Measurements from ENCODE around the gene FADS6. TPM values are rescaled to one million over a fixed set of nuclear protein-coding genes. Genes with fewer than 3 reads are reported as not detected.
A peak's percentile ranks its signal among the peaks of the same experiment; 100 is the strongest.

The FADS6 gene
- total RNA-seq, 1 donor from 2014 or later = not detected

DNA sequence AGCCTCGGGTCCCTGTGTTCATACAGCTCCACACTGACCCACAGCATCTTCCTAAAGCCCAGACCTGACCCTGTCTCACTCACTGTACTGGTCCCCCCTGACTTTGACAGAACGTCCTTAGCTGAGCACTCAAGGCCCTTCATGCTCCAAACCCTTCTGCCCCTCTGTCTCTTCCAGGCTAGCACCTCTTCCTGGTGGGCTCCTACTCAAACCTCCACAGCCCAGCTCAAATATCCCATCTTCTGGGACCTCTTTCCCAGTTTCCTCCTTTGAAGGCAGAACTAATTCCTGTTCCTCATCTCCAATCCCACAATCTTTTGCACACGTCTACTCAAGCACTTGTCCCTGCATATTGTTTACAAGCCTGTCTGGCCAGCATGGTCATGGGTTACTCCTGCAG is 42.5 kb downstream of the FADS6 start:
- H3K4me3 ChIP-seq (ENCODE audit: low read depth, low read length) = no peak overlapping the region
- no peak for DNase-seq (ENCODE audit: low read depth)
- TF ChIP-seq, protein P1, sequence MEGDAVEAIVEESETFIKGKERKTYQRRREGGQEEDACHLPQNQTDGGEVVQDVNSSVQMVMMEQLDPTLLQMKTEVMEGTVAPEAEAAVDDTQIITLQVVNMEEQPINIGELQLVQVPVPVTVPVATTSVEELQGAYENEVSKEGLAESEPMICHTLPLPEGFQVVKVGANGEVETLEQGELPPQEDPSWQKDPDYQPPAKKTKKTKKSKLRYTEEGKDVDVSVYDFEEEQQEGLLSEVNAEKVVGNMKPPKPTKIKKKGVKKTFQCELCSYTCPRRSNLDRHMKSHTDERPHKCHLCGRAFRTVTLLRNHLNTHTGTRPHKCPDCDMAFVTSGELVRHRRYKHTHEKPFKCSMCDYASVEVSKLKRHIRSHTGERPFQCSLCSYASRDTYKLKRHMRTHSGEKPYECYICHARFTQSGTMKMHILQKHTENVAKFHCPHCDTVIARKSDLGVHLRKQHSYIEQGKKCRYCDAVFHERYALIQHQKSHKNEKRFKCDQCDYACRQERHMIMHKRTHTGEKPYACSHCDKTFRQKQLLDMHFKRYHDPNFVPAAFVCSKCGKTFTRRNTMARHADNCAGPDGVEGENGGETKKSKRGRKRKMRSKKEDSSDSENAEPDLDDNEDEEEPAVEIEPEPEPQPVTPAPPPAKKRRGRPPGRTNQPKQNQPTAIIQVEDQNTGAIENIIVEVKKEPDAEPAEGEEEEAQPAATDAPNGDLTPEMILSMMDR (conservative IDR thresholded peaks at IDR 0.05; ENCODE audit: low read depth, low read length) = no peak

DNA sequence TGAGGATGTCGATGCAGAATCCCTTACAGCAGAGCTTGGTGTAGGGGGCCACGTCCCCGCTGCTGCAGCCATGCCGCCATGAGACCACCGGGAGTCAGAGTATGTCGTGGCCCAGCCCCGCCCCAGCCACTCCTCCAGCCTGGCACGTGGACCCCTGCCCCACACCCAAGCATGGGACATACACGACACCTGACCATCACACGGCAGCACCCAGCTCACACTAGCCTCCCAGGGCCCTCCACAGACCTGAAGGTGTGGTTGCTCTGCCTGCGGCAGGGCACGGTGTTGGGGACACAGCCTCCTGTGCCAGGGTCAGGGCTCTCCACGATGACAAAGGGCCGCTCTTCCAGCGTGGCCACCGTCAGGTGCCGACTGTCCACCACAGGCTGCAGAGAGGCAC is 43.1 kb downstream of the FADS6 start:
- H3K4me3 ChIP-seq (ENCODE audit: low read depth, low read length) = no peak overlapping the region
- DNase-seq (ENCODE audit: low read depth) = no peak
- TF ChIP-seq, protein P1 (conservative IDR thresholded peaks at IDR 0.05; ENCODE audit: low read depth, low read length) = no peak

DNA sequence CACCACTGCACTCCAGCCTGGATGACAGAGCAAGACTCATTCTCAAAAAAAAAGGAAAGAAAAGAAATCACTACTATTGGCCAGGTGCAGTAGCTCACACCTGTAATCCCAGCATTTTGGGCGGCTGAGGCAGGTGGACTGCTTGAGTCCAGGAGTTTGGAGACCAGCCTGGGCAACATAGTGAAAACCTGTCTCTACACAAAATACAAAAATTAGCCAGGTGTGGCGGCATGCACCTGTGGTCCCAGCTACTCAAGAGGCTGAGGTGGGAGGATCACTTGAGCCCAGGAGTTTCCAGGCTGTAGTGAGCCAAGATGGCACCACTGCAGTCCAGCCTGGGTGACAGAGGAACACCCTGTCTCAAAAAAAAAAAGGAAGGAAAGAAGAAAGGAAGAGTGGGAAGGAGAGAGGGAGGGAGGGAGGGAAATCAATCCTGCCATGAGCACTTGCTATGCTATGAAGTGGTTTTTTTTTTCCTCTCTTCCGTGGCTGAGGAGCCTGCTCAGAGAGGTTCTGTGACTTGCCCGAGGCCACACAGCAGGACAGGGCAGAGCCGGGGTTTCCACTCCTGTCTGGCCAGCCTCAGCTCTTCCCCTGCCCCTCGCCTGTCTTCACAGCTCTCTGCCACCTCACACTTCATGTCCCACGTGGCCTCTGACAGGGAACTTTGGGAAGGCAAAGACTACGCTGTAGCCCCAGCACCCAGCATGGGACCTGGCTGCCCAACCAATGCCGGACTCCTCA is 44.6 kb downstream of the FADS6 start:
- DNase-seq (ENCODE audit: low read depth) = no peak
- H3K4me3 ChIP-seq (ENCODE audit: low read depth, low read length) = no peak overlapping the region
- TF ChIP-seq, protein P1 (conservative IDR thresholded peaks at IDR 0.05; ENCODE audit: low read depth, low read length) = no peak

DNA sequence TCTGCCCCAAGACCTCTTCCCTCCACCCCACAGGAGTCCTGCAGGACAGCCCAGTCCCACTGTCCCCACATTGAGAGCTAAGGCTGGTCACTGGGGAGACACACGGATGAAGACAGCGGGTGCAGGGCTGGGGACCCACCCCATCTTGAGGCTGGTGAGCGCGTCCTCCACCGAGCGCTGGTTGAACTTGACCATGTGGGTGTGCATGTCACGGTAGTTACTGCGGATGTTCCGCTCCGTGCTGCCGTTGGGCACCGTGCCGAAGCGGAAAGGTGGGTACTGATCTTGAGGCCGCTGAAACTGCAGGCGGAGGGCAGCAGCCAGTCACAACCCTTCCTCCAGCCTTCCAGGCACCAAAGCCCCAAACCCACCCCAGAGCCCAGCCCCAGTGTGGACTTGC is 46.8 kb downstream of the FADS6 start:
- DNase-seq (ENCODE audit: low read depth) = no peak

DNA sequence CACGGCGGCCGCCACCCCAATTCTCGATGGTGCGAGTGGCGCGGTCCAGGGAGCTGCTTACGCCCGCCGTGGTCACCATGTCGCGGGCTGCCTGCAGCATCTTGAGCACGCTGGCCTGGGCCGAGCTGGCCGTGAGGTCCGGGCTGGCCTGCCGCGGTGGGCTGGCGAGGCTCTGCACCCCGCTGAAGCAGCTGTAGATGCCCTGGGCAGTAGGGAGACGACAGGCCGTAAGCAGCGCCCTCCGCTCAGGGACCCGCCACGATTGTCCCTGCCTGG is 50.1 kb downstream of the FADS6 start:
- no peak overlapping the region for H3K4me3 ChIP-seq (ENCODE audit: low read depth, low read length)
- DNase-seq (ENCODE audit: low read depth) = no peak
- TF ChIP-seq, protein P1 (conservative IDR thresholded peaks at IDR 0.05; ENCODE audit: low read depth, low read length) = no peak

More for the DNA sequence above, 46.8 kb downstream of the FADS6 start:
- no peak overlapping the region for H3K4me3 ChIP-seq (ENCODE audit: low read depth, low read length)
- TF ChIP-seq, protein P1 (conservative IDR thresholded peaks at IDR 0.05; ENCODE audit: low read depth, low read length) = no peak

DNA sequence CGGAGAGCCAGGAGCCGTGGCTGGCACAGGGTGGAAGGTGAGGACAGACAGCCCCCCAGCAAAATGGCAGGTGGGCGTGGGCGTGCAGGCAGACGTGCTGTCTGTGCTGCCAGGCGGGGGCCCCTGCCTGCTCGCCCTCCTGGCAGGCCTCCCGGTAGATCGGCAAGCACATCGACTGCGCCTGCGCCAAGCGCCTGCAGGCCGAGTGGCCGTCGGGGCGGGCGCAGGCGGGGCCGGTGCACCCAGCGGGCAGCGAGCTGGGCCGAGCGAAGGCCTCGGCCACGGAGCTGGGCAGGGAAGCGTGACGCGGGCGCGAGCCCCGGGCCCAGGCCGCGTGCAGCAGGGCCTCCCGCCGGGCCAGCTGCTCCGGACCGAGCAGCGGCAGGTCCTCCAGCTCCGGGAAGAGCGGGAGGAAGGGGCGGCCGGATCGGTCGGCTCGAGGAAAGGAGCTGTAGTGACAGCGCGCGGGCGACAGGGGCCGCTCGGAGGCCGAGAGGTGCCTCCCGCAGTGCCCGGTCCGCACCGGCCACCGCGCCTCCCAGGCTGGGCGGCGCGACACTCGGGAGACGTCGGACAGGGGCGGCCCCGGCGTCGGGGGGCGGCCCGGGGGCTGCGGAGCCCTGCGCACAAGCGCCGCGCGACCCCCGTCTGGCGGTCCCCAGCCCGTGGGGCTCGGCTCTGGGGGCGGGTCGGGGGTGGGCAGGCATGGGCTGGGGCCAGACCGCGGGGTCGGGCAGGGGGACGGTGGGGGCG is 50.7 kb downstream of the FADS6 start:
- DNase-seq (ENCODE audit: low read depth) = no peak
- peak overlapping the region; percentile 44 for H3K4me3 ChIP-seq (ENCODE audit: low read depth, low read length)
- TF ChIP-seq, protein P1 (conservative IDR thresholded peaks at IDR 0.05; ENCODE audit: low read depth, low read length) = peak; percentile 43
